ENCODE results near the gene NRGN. TPM values are rescaled to one million over a fixed set of nuclear protein-coding genes. Genes with fewer than 3 reads are reported as not detected.

The NRGN gene
- total RNA-seq, 2 experiments from 2014 or later: 6.8 to 16.9 TPM

GRCh38 chr11:124766156-124766555 is 26.4 kb downstream of the NRGN start:
- DNase-seq (ENCODE audit: low spot score): no peak
- Histone ChIP-seq H3K79me2 (ENCODE audit: insufficient read depth, low read depth, low read length) (no peaks in the 10 kb centered on the region), H4K20me1 (ENCODE audit: insufficient read depth, low read length) (no peaks in the 10 kb centered on the region), H3K4me1 (ENCODE audit: insufficient read depth, low read length, poor library complexity, severe bottlenecking) (peaks cover 19% of the 10 kb centered on the region), H3K9me2 (ENCODE audit: insufficient read depth, low read length) (no peaks in the 10 kb centered on the region), H2AFZ (ENCODE audit: low read length) (no peak overlapping the region), H3K4me2 (ENCODE audit: low read length) (no peak overlapping the region), H3K36me3 (ENCODE audit: insufficient read depth, low read length) (peaks cover 26% of the 10 kb centered on the region; the same call in 1 of the 2 replicates), H3K9me3 (ENCODE audit: low read length) (no peaks in the 10 kb centered on the region), H3K4me3 (ENCODE audit: low read depth, low read length, poor library complexity, severe bottlenecking) (no peak overlapping the region), H3K27ac (ENCODE audit: low read depth, low read length, poor library complexity, severe bottlenecking) (no peak overlapping the region)
- intact Hi-C loops (cut with micrococcal nuclease; ENCODE audit: unreplicated experiment): no loop called here
- TF ChIP-seq EZH2phosphoT487 (IDR thresholded peaks at IDR 0.05; ENCODE audit: borderline replicate concordance, low read depth, low read length): no peak
- no peak for TF ChIP-seq CTCF (conservative IDR thresholded peaks at IDR 0.05; ENCODE audit: low read length)
- ChIA-PET POLR2A (no interaction called here), CTCF (ENCODE audit: unreplicated experiment) (no interaction called here)
- BruUV-seq (replicated peaks): no TSS peak

- Histone ChIP-seq H3K9me2 (ENCODE audit: insufficient read depth, low read length) (no peaks in the 10 kb centered on the region), H3K4me1 (ENCODE audit: insufficient read depth, low read length, poor library complexity, severe bottlenecking) (peaks cover 3% of the 10 kb centered on the region), H3K27ac (ENCODE audit: low read depth, low read length, poor library complexity, severe bottlenecking) (no peak overlapping the region), H3K4me2 (ENCODE audit: low read length) (no peak overlapping the region), H3K79me2 (ENCODE audit: insufficient read depth, low read depth, low read length) (no peaks in the 10 kb centered on the region), H4K20me1 (ENCODE audit: insufficient read depth, low read length) (no peaks in the 10 kb centered on the region), H3K36me3 (ENCODE audit: insufficient read depth, low read length) (peaks cover 35% of the 10 kb centered on the region; the same call in 1 of the 2 replicates), H3K9me3 (ENCODE audit: low read length) (no peaks in the 10 kb centered on the region), H2AFZ (ENCODE audit: low read length) (no peak overlapping the region), H3K4me3 (ENCODE audit: low read depth, low read length, poor library complexity, severe bottlenecking) (no peak overlapping the region)
- no peak for TF ChIP-seq EZH2phosphoT487 (IDR thresholded peaks at IDR 0.05; ENCODE audit: borderline replicate concordance, low read depth, low read length)
- no peak for TF ChIP-seq CTCF (conservative IDR thresholded peaks at IDR 0.05; ENCODE audit: low read length)
- ChIA-PET CTCF (ENCODE audit: unreplicated experiment) (no interaction called here), POLR2A (interaction anchor here (0.6 to 0.9 kb wide), 3 partner anchors 9 to 94 kb away, joined by 3 read pairs; no protein-coding TSS in a partner anchor)
- no peak for DNase-seq (ENCODE audit: low spot score)
- intact Hi-C loops (cut with micrococcal nuclease; ENCODE audit: unreplicated experiment): no loop called here
- no TSS peak for BruUV-seq (replicated peaks)
Observed at GRCh38 chr11:124768914-124769313, 29.2 kb downstream of the NRGN start.

- H3K4me2 ChIP-seq (ENCODE audit: low read length): no peak overlapping the region
- DNase-seq (ENCODE audit: low spot score): no peak
- BruUV-seq (replicated peaks): no TSS peak
Observed at GRCh38 chr11:124769806-124770774, 30.3 kb downstream of the NRGN start.

More at GRCh38 chr11:124769806-124770774, 30.3 kb downstream of the NRGN start:
- no peak overlapping the region for H3K27ac ChIP-seq (ENCODE audit: low read depth, low read length, poor library complexity, severe bottlenecking)
- TF ChIP-seq CTCF (conservative IDR thresholded peaks at IDR 0.05; ENCODE audit: low read length): no peak
- no peak for TF ChIP-seq EZH2phosphoT487 (IDR thresholded peaks at IDR 0.05; ENCODE audit: borderline replicate concordance, low read depth, low read length)
- no peaks in the 10 kb centered on the region for H3K9me3 ChIP-seq (ENCODE audit: low read length)
- H3K4me1 ChIP-seq (ENCODE audit: insufficient read depth, low read length, poor library complexity, severe bottlenecking): no peaks in the 10 kb centered on the region
- ChIA-PET POLR2A (interaction anchor here (0.6 to 0.9 kb wide), 5 partner anchors 16 to 700 kb away, joined by 3 to 4 read pairs (median 3); no protein-coding TSS in a partner anchor), CTCF (ENCODE audit: unreplicated experiment) (no interaction called here)
- H3K36me3 ChIP-seq (ENCODE audit: insufficient read depth, low read length): peaks cover 35% of the 10 kb centered on the region; the same call in 1 of the 2 replicates
- no peaks in the 10 kb centered on the region for H3K79me2 ChIP-seq (ENCODE audit: insufficient read depth, low read depth, low read length)
- no peak overlapping the region for H3K4me3 ChIP-seq (ENCODE audit: low read depth, low read length, poor library complexity, severe bottlenecking)
- intact Hi-C loops (cut with micrococcal nuclease; ENCODE audit: unreplicated experiment): no loop called here
- no peaks in the 10 kb centered on the region for H3K9me2 ChIP-seq (ENCODE audit: insufficient read depth, low read length)
- no peak overlapping the region for H2AFZ ChIP-seq (ENCODE audit: low read length)
- no peaks in the 10 kb centered on the region for H4K20me1 ChIP-seq (ENCODE audit: insufficient read depth, low read length)

Measured in OCI-LY7 (cell line).